Esophagus muscularis mucosa (tissue), 4 donors: ENCODE data around the gene TARDBP.

Experiments used
- CTCF ChIP-seq, 3 experiments: fragments of 200-600 bp in 2 of 3; fragments of 450-650 bp in 1 of 3; sonication (generic) in 2 of 3; IDR thresholded peaks; one replicate each; pipeline ENCODE4 v1.5.1; 2017 to 2019; ENCODE audit warnings: antibody characterized with exemption in 3 of 3, mild to moderate bottlenecking in 2 of 3, moderate library complexity in 1 of 3
- EP300 ChIP-seq: sonication (generic); formaldehyde crosslinking; IDR thresholded peaks from one replicate; pipeline ENCODE4 v1.6.1; 2017; ENCODE audit warnings: antibody characterized with exemption
- POLR2A ChIP-seq: fragments of 450-650 bp; IDR thresholded peaks from one replicate; pipeline ENCODE4 v1.6.1; 2017; ENCODE audit warnings: antibody characterized with exemption, moderate library complexity, mild to moderate bottlenecking, low read depth
- POLR2AphosphoS5 ChIP-seq, 2 donors: sonication (generic); formaldehyde crosslinking; IDR thresholded peaks; one replicate each; pipeline ENCODE4 v1.6.1; 2017; ENCODE audit warnings: antibody characterized with exemption in 2 of 2

GRCh38 chr1:11058026-11058425 lies 45.6 kb downstream of the TARDBP start:
- TF ChIP-seq POLR2AphosphoS5 (IDR thresholded peaks at IDR 0.05): no peak
- TF ChIP-seq CTCF (IDR thresholded peaks at IDR 0.05): no peak
- TF ChIP-seq POLR2A: no peak
- TF ChIP-seq EP300: no peak
